ENCODE results near the gene ABL2. TPM values are rescaled to one million over a fixed set of nuclear protein-coding genes. Genes with fewer than 3 reads are reported as not detected.
A peak's percentile ranks its signal among the peaks of the same experiment; 100 is the strongest.

ABL2 gene
- total RNA-seq, 4 donors from 2014 or later = 4.4 to 9.3 (median 5.8) TPM

- intact Hi-C loops (cut with DNase I; ENCODE audit: low total_unique reads) (no loop called here), in situ Hi-C loops (cut with MboI; ENCODE audit: low sequenced_read_pairs in 4 of 4) (loop anchor here in 1 of 4 donors (25.0 kb wide), 1 partner anchor 130 kb away; the partner anchor contains the start of gene AXDND1)
- DNase-seq = no peak
- Histone ChIP-seq H3K4me3 (no peak overlapping the region), H3K9me3 (no peaks in the 10 kb centered on the region), H3K27me3 (no peaks in the 10 kb centered on the region), H3K27ac (no peak overlapping the region), H3K4me1 (peaks cover 9 to 10% of the 10 kb centered on the region in 2 donors), H3K36me3 (no peaks in the 10 kb centered on the region)
- TF ChIP-seq CTCF (IDR thresholded peaks at IDR 0.05 in 4 of 5, conservative IDR thresholded peaks at IDR 0.05 in 1 of 5) (no peak), POLR2A (IDR thresholded peaks at IDR 0.05) (no peak)
- ATAC-seq = no peak
Measured at GRCh38 chr1:179231923-179232322, 2.4 kb upstream of the ABL2 start.

GRCh38 chr1:179230721-179231120 is 1.2 kb upstream of the ABL2 start:
- Histone ChIP-seq H3K27me3 (no peaks in the 10 kb centered on the region), H3K4me1 (peaks cover 9 to 10% of the 10 kb centered on the region in 2 donors), H3K4me3 (no peak overlapping the region), H3K36me3 (no peaks in the 10 kb centered on the region), H3K27ac (no peak overlapping the region), H3K9me3 (no peaks in the 10 kb centered on the region)
- in situ Hi-C loops (cut with MboI; ENCODE audit: low sequenced_read_pairs in 4 of 4) (loop anchor here in 1 of 4 donors (25.0 kb wide), 1 partner anchor 132 kb away; the partner anchor contains the start of gene AXDND1), intact Hi-C loops (cut with DNase I; ENCODE audit: low total_unique reads) (no loop called here)
- TF ChIP-seq CTCF (IDR thresholded peaks at IDR 0.05 in 4 of 5, conservative IDR thresholded peaks at IDR 0.05 in 1 of 5) = no peak
- no peak for TF ChIP-seq POLR2A (IDR thresholded peaks at IDR 0.05)
- DNase-seq = no peak
- no peak for ATAC-seq

GRCh38 chr1:179230251-179230650 is 774 bp upstream of the ABL2 start:
- in situ Hi-C loops (cut with MboI; ENCODE audit: low sequenced_read_pairs in 4 of 4) = loop anchor here in 1 of 4 donors (25.0 kb wide), 1 partner anchor 132 kb away; the partner anchor contains the start of gene AXDND1
- no peaks in the 10 kb centered on the region for H3K36me3 ChIP-seq
- H3K4me1 ChIP-seq = peaks cover 9 to 10% of the 10 kb centered on the region in 2 donors
- no peak for TF ChIP-seq POLR2A (IDR thresholded peaks at IDR 0.05)
- TF ChIP-seq CTCF (IDR thresholded peaks at IDR 0.05 in 4 of 5, conservative IDR thresholded peaks at IDR 0.05 in 1 of 5) = no peak
- H3K9me3 ChIP-seq = no peaks in the 10 kb centered on the region
- intact Hi-C loops (cut with DNase I; ENCODE audit: low total_unique reads) = no loop called here
- no peak for DNase-seq
- H3K4me3 ChIP-seq = peak overlapping the region; percentile 77 to 99 (median 90)
- no peak for ATAC-seq
- no peaks in the 10 kb centered on the region for H3K27me3 ChIP-seq
- H3K27ac ChIP-seq = peak overlapping the region in 3 of 4 donors; percentile 75 to 89 (median 83)

- in situ Hi-C loops (cut with MboI; ENCODE audit: low sequenced_read_pairs in 4 of 4) = loop anchor here in 1 of 4 donors (25.0 kb wide), 1 partner anchor 134 kb away; the partner anchor contains the start of gene AXDND1
- intact Hi-C loops (cut with DNase I; ENCODE audit: low total_unique reads) = no loop called here
- Histone ChIP-seq H3K9me3 (no peaks in the 10 kb centered on the region), H3K4me1 (peaks cover 9 to 10% of the 10 kb centered on the region in 2 donors), H3K36me3 (no peaks in the 10 kb centered on the region), H3K27ac (peak overlapping the region; percentile 75 to 89 (median 82)), H3K4me3 (peak overlapping the region; percentile 77 to 99 (median 90)), H3K27me3 (no peaks in the 10 kb centered on the region)
- peak; percentile 7 to 19 for DNase-seq
- peak; percentile 48 to 67 for ATAC-seq
- TF ChIP-seq POLR2A (IDR thresholded peaks at IDR 0.05) (no peak), CTCF (IDR thresholded peaks at IDR 0.05 in 4 of 5, conservative IDR thresholded peaks at IDR 0.05 in 1 of 5) (no peak)
Measured at GRCh38 chr1:179228783-179229213, 679 bp downstream of the ABL2 start.
